OCI-LY3 (cell line): ENCODE data around the gene ERMN.

ENCODE experiments used
- H2AFZ ChIP-seq: fragments of 200-600, 300-600 bp; shearing (Covaris generic); 2 replicates; pipeline ENCODE4 v1.6.0; 2014; ENCODE audit warnings: antibody characterized with exemption, low read depth, low read length
- H3K27ac ChIP-seq: fragments of 200-600, 300-600 bp; sonication (generic); 2 replicates; pipeline ENCODE4 v1.5.1; 2014; ENCODE audit warnings: mild to moderate bottlenecking, low read length, moderate library complexity, mixed read lengths
- H3K27me3 ChIP-seq: fragments of 200-600, 300-600 bp; sonication (generic); 2 replicates; pipeline ENCODE4 v1.6.1; 2014; ENCODE audit warnings: low read depth, low read length, mixed read lengths
- H3K36me3 ChIP-seq: fragments of 200-600, 300-600 bp; sonication (generic); replicated peaks from 2 replicates; pipeline ENCODE3; 2014; ENCODE audit warnings: low read depth, low read length, mixed read lengths
- H3K4me1 ChIP-seq: fragments of 300-600, 200-600 bp; sonication (generic); 2 replicates; pipeline ENCODE4 v1.6.1; 2014; ENCODE audit warnings: low read length, mixed read lengths
- H3K4me2 ChIP-seq: fragments of 200-600, 300-600 bp; sonication (generic); 2 replicates; pipeline ENCODE4 v1.6.1; 2014; ENCODE audit warnings: low read length, mixed read lengths
- H3K4me3 ChIP-seq: fragments of 300-600, 200-600 bp; sonication (generic); 2 replicates; pipeline ENCODE4 v1.5.1; 2014; ENCODE audit warnings: antibody characterized with exemption, mild to moderate bottlenecking, low read length, moderate library complexity
- H3K79me2 ChIP-seq: fragments of 300-600, 200-600 bp; shearing (Covaris generic); 2 replicates; pipeline ENCODE4 v1.6.1; 2014; ENCODE audit warnings: mild to moderate bottlenecking, low read length, mixed read lengths
- H3K9ac ChIP-seq: fragments of 300-600, 200-600 bp; shearing (Covaris generic); 2 replicates; pipeline ENCODE4 v1.6.0; 2014; ENCODE audit warnings: mild to moderate bottlenecking, low read length, moderate library complexity
- H3K9me3 ChIP-seq: fragments of 200-600, 300-600 bp; shearing (Covaris generic); 2 replicates; pipeline ENCODE4 v1.6.1; 2014; ENCODE audit warnings: low read length, mixed read lengths; ENCODE audit not compliant: insufficient read depth
- H4K20me1 ChIP-seq: fragments of 200-600, 300-600 bp; sonication (generic); 2 replicates; pipeline ENCODE4 v1.6.1; 2016; ENCODE audit warnings: low read length, mixed read lengths; ENCODE audit not compliant: insufficient read depth
- CTCF ChIP-seq: fragments of 200-600, 300-600 bp; sonication (generic); IDR thresholded peaks from 2 replicates; pipeline ENCODE4 v1.5.1; 2014; ENCODE audit warnings: antibody characterized with exemption, low read length, low read depth
- EZH2phosphoT487 ChIP-seq: fragments of 200-600 bp; shearing (Covaris generic); IDR thresholded peaks from 2 replicates; pipeline ENCODE4 v1.6.1; 2018; ENCODE audit warnings: antibody characterized with exemption, mixed run types, low read depth

Gene ERMN

GRCh38 chr2:157311706-157312105, 13.9 kb downstream of the ERMN start:
- Histone ChIP-seq H3K36me3 (no peaks in the 10 kb centered on the region), H3K4me1 (peaks cover 82% of the 10 kb centered on the region), H4K20me1 (no peaks in the 10 kb centered on the region), H3K9me3 (no peaks in the 10 kb centered on the region), H2AFZ (no peak overlapping the region), H3K27me3 (no peaks in the 10 kb centered on the region), H3K79me2 (no peaks in the 10 kb centered on the region), H3K27ac (no peak overlapping the region), H3K9ac (no peak overlapping the region), H3K4me2 (no peak overlapping the region; the same call in 1 of the 2 replicates), H3K4me3 (no peak overlapping the region)
- TF ChIP-seq CTCF (no peak), EZH2phosphoT487 (no peak)

DNA sequence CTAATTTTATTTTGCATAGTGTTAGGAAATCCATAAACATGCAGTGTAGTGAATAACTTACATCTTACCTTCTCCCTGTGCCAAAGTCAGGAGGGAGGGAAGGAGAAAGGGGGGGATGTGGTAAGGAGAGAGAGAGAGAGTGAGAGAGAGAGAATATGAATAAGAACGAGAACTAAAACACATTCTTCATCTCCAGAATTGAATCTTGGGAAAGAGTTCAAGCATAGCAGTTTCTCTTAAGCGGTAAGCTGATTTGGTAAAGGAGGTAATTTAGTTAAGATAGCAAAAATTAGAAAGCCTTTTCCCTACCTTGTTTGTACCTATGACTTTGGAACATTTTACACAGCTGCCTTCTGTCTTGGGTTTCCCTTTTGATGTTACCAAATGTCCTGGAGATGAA, 15.7 kb downstream of the ERMN start:
- no peaks in the 10 kb centered on the region for H3K9me3 ChIP-seq
- no peak overlapping the region for H3K9ac ChIP-seq
- no peak overlapping the region; the same call in 1 of the 2 replicates for H3K27ac ChIP-seq
- no peaks in the 10 kb centered on the region for H3K79me2 ChIP-seq
- peaks cover under 1% of the 10 kb centered on the region; the same call in 1 of the 2 replicates for H3K27me3 ChIP-seq
- no peaks in the 10 kb centered on the region for H3K36me3 ChIP-seq
- H2AFZ ChIP-seq, result no peak overlapping the region; the same call in 1 of the 2 replicates
- H3K4me1 ChIP-seq, result peaks cover 78% of the 10 kb centered on the region
- no peak overlapping the region for H3K4me3 ChIP-seq
- H4K20me1 ChIP-seq, result no peaks in the 10 kb centered on the region
- H3K4me2 ChIP-seq, result peak overlapping the region; percentile 46
- TF ChIP-seq CTCF, result no peak
- no peak for TF ChIP-seq EZH2phosphoT487

DNA sequence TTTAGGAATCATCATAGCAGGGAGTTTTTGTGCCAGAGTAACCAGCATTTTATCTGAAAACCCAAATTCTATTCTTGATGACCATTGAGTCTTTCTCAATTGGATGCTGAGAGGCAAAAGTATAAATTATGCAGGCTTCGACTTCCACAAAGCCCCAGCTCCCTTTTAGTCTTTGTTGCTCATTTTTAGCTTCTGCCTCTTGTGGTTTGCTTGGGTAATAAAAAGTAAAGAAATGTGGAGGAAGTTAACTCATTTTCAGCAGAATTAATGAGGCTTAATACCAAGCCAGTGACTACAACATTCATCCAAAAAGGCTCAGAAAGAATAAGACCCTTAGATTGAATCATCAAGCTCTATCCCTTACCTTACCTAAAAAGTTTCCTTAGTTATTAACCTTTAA, 18.6 kb downstream of the ERMN start:
- peak overlapping the region; percentile 49 for H3K4me2 ChIP-seq

DNA sequence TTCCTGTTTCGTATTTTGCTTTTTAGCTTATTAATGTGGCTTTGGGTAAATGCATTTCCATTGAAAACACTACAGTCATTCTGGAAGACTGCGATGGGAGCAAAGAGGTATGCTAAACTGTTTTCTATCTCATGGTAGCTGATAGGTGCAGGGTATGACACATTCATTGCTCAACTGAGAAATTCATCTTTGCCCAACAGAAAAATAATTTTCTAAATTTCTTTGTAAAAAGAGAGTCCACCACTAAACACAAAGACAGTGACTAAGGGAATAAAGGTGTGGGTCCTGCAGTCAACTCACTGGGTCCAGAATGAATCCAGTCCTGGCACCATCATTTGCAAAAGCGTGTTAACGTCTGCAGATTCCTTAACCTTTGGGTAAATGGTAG, 19.9 kb downstream of the ERMN start:
- no peaks in the 10 kb centered on the region for H3K36me3 ChIP-seq
- peaks cover 15% of the 10 kb centered on the region; the same call in 1 of the 2 replicates for H3K27me3 ChIP-seq
- H3K4me3 ChIP-seq, result no peak overlapping the region
- no peak overlapping the region for H2AFZ ChIP-seq
- no peaks in the 10 kb centered on the region for H3K9me3 ChIP-seq
- H3K9ac ChIP-seq, result no peak overlapping the region
- peaks cover 59% of the 10 kb centered on the region for H3K4me1 ChIP-seq
- H3K4me2 ChIP-seq, result no peak overlapping the region
- H3K79me2 ChIP-seq, result no peaks in the 10 kb centered on the region
- TF ChIP-seq EZH2phosphoT487 (no peak), CTCF (no peak)
- H3K27ac ChIP-seq, result no peak overlapping the region
- H4K20me1 ChIP-seq, result no peaks in the 10 kb centered on the region

More for the DNA sequence above, 18.6 kb downstream of the ERMN start:
- H3K36me3 ChIP-seq, result no peaks in the 10 kb centered on the region
- no peak overlapping the region for H2AFZ ChIP-seq
- no peak overlapping the region for H3K9ac ChIP-seq
- H4K20me1 ChIP-seq, result no peaks in the 10 kb centered on the region
- H3K9me3 ChIP-seq, result no peaks in the 10 kb centered on the region
- peaks cover 62% of the 10 kb centered on the region for H3K4me1 ChIP-seq
- peak overlapping the region; percentile 24; the same call in 1 of the 2 replicates for H3K27ac ChIP-seq
- H3K27me3 ChIP-seq, result peaks cover 15% of the 10 kb centered on the region; the same call in 1 of the 2 replicates
- peak overlapping the region; percentile 8 for H3K4me3 ChIP-seq
- TF ChIP-seq EZH2phosphoT487, result no peak
- TF ChIP-seq CTCF, result peak; percentile 33; the same call in 1 of the 2 replicates
- H3K79me2 ChIP-seq, result no peaks in the 10 kb centered on the region
